Lower leg skin (tissue), 3 donors: Measurements from ENCODE around the gene MAGI2.

Experiments
- POLR2A ChIP-seq, 2 donors: fragments of 450-650 bp; IDR thresholded peaks; one replicate each; pipeline ENCODE4 v1.6.1; 2016 to 2017; ENCODE audit warnings: antibody characterized with exemption in 2 of 2, mild to moderate bottlenecking in 1 of 2, moderate library complexity in 1 of 2
- TF ChIP-seq, protein P1 (sequence below), 3 donors: fragments of 450-650 bp; IDR thresholded peaks; one replicate each; pipeline ENCODE4 v1.5.1; 2016; ENCODE audit warnings: antibody characterized with exemption in 3 of 3, mild to moderate bottlenecking in 3 of 3, moderate library complexity in 2 of 3

DNA sequence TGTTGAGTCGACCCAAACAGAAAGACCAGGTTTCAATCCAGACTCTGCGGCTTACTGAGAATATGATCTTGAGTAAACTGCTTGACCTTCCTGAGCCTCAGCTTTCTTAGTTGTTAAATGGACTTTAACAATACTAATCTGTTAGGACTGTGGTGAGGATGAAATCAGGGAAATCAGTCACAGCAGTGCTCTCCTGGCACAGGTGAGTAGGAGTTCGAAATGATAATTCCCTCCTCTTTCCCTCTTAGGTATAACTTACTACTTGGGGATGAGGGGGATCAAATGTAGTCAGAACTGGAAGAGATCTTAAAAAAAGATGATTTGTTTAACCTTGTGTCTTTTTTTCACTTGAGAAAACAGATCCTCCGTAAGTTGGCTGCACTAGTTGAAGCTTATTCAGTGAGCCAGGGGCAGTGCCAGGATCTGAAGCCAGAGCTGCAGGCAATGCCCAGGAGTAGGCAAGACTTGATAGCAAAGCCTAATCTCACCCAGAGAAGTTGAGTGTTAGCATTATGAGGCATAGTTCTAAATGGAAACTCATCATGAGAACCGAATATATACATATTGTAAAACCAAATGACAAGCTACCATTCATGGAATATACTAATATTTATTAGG lies 1.8 kb upstream of the MAGI2 start:
- TF ChIP-seq, protein P1, sequence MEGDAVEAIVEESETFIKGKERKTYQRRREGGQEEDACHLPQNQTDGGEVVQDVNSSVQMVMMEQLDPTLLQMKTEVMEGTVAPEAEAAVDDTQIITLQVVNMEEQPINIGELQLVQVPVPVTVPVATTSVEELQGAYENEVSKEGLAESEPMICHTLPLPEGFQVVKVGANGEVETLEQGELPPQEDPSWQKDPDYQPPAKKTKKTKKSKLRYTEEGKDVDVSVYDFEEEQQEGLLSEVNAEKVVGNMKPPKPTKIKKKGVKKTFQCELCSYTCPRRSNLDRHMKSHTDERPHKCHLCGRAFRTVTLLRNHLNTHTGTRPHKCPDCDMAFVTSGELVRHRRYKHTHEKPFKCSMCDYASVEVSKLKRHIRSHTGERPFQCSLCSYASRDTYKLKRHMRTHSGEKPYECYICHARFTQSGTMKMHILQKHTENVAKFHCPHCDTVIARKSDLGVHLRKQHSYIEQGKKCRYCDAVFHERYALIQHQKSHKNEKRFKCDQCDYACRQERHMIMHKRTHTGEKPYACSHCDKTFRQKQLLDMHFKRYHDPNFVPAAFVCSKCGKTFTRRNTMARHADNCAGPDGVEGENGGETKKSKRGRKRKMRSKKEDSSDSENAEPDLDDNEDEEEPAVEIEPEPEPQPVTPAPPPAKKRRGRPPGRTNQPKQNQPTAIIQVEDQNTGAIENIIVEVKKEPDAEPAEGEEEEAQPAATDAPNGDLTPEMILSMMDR (IDR thresholded peaks at IDR 0.05): no peak
- no peak for TF ChIP-seq POLR2A (IDR thresholded peaks at IDR 0.05)
